Prostate gland (tissue), 2 donors: ENCODE results near the gene EDNRA. TPM values are rescaled to one million over a fixed set of nuclear protein-coding genes. Genes with fewer than 3 reads are reported as not detected.

Experiments used
- DNase-seq: peaks from one replicate; pipeline ENCODE4 v3.0.0-alpha.2; 2019; ENCODE audit warnings: low spot score
- H3K27ac ChIP-seq, 2 donors: fragments of 200-600 bp; sonication (generic); 2 replicates each; pipeline ENCODE4 v1.5.1; 2017 to 2019
- H3K27me3 ChIP-seq: fragments of 200-600 bp; sonication (generic); replicated peaks from 2 replicates; pipeline ENCODE4 v1.5.1; 2019; ENCODE audit not compliant: insufficient read depth
- H3K36me3 ChIP-seq, 2 donors: fragments of 200-600 bp; sonication (generic); 1 replicate in 1 of 2; 2 replicates in 1 of 2; pipeline versions ENCODE4 v1.5.1 to v1.8.1; 2017 to 2019
- H3K4me1 ChIP-seq: fragments of 200-600 bp; sonication (generic); replicated peaks from 2 replicates; pipeline ENCODE4 v1.5.1; 2019
- H3K4me3 ChIP-seq, 2 donors: fragments of 200-600 bp; sonication (generic); 2 replicates each; pipeline ENCODE4 v1.5.1; 2017 to 2019
- H3K9me3 ChIP-seq: fragments of 200-600 bp; sonication (generic); 2 replicates; pipeline ENCODE4 v1.5.1; 2017
- CTCF ChIP-seq, 4 experiments: fragments of 200-600 bp in 2 of 4; fragments of 450-650 bp in 2 of 4; sonication (generic) in 2 of 4; IDR thresholded peaks; 1 replicate in 3 of 4; 2 replicates in 1 of 4; pipeline ENCODE4 v1.5.1; 2016 to 2019; ENCODE audit warnings: antibody characterized with exemption in 4 of 4, mild to moderate bottlenecking in 2 of 4, moderate library complexity in 2 of 4
- POLR2A ChIP-seq: fragments of 450-650 bp; IDR thresholded peaks from one replicate; pipeline ENCODE4 v1.6.1; 2016; ENCODE audit warnings: antibody characterized with exemption, mild to moderate bottlenecking
- POLR2AphosphoS5 ChIP-seq: sonication (generic); formaldehyde crosslinking; IDR thresholded peaks from one replicate; pipeline ENCODE4 v1.6.1; 2017; ENCODE audit warnings: antibody characterized with exemption
- WGBS: methylation state at CpG from one replicate; pipeline ENCODE4 v1.1.5; 2018; 5-methylcytosine and 5-hydroxymethylcytosine counted together
- intact Hi-C: fragments of 100-400 bp; cut with DNase I; formaldehyde crosslinking; loops from one replicate; pipeline ENCODE4 v1.14.2; 2022
- total RNA-seq, 2 donors: library from RNA; depleted of rRNA; stranded (reverse); fragments of >200 nt; gene quantifications; one replicate each; pipeline ENCODE4 v1.1.0, GENCODE V29; 2016

EDNRA gene
- total RNA-seq, 2 donors from 2014 or later, result 17.8 to 27.3 TPM

GRCh38 chr4:147525494-147526271 lies 44.8 kb downstream of the EDNRA start:
- H3K4me3 ChIP-seq, result no peak overlapping the region
- H3K4me1 ChIP-seq, result no peaks in the 10 kb centered on the region
- TF ChIP-seq POLR2AphosphoS5, result no peak
- no peak for TF ChIP-seq CTCF (IDR thresholded peaks at IDR 0.05)
- no peak for TF ChIP-seq POLR2A
- no peak for DNase-seq
- H3K9me3 ChIP-seq, result no peaks in the 10 kb centered on the region
- intact Hi-C loops, result loop anchor here (5.0 to 10.0 kb wide), 3 partner anchors 62 to 408 kb away; no protein-coding TSS in a partner anchor
- peak overlapping the region; percentile 43 to 47 for H3K27ac ChIP-seq
- H3K36me3 ChIP-seq, result no peaks in the 10 kb centered on the region
- H3K27me3 ChIP-seq, result no peaks in the 10 kb centered on the region
- 12% methylated on average over 2 of the region's 2 CpGs for WGBS

- no peaks in the 10 kb centered on the region for H3K9me3 ChIP-seq
- intact Hi-C loops, result loop anchor here (5.0 to 10.0 kb wide), 3 partner anchors 61 to 409 kb away; no protein-coding TSS in a partner anchor
- H3K4me3 ChIP-seq, result no peak overlapping the region
- H3K36me3 ChIP-seq, result no peaks in the 10 kb centered on the region
- no peak for DNase-seq
- H3K27me3 ChIP-seq, result no peaks in the 10 kb centered on the region
- TF ChIP-seq POLR2A (no peak), POLR2AphosphoS5 (peak; percentile 6), CTCF (IDR thresholded peaks at IDR 0.05) (peak in 1 of 4 experiments; percentile 17)
- 53% methylated on average over 2 of the region's 2 CpGs for WGBS
- H3K27ac ChIP-seq, result peak overlapping the region; percentile 26 to 43
- no peaks in the 10 kb centered on the region for H3K4me1 ChIP-seq
These were observed 45.4 kb downstream of the EDNRA start for GRCh38 chr4:147526272-147526654.

GRCh38 chr4:147528054-147528453 lies 47.2 kb downstream of the EDNRA start:
- H3K36me3 ChIP-seq, result no peaks in the 10 kb centered on the region
- intact Hi-C loops, result loop anchor here (5.0 to 10.0 kb wide), 3 partner anchors 59 to 411 kb away; no protein-coding TSS in a partner anchor
- no peaks in the 10 kb centered on the region for H3K9me3 ChIP-seq
- H3K27me3 ChIP-seq, result no peaks in the 10 kb centered on the region
- no peak overlapping the region for H3K4me3 ChIP-seq
- no peak overlapping the region for H3K27ac ChIP-seq
- DNase-seq, result no peak
- 96% methylated on average over 2 of the region's 2 CpGs for WGBS
- H3K4me1 ChIP-seq, result no peaks in the 10 kb centered on the region
- no peak for TF ChIP-seq POLR2AphosphoS5
- TF ChIP-seq CTCF (IDR thresholded peaks at IDR 0.05), result no peak
- TF ChIP-seq POLR2A, result no peak

GRCh38 chr4:147530134-147530533 lies 49.2 kb downstream of the EDNRA start:
- H3K9me3 ChIP-seq, result no peaks in the 10 kb centered on the region
- no peak for TF ChIP-seq CTCF (IDR thresholded peaks at IDR 0.05)
- no peak for TF ChIP-seq POLR2AphosphoS5
- no peak for TF ChIP-seq POLR2A
- intact Hi-C loops, result no loop called here
- no peaks in the 10 kb centered on the region for H3K36me3 ChIP-seq
- no peak for DNase-seq
- H3K27me3 ChIP-seq, result no peaks in the 10 kb centered on the region
- no peaks in the 10 kb centered on the region for H3K4me1 ChIP-seq
- H3K27ac ChIP-seq, result peak overlapping the region in 1 of 2 donors; percentile 33
- WGBS, result 0% methylated on average over 1 of the region's 1 CpG
- no peak overlapping the region for H3K4me3 ChIP-seq

- intact Hi-C loops, result no loop called here
- 13% methylated on average over 4 of the region's 4 CpGs for WGBS
- TF ChIP-seq CTCF (IDR thresholded peaks at IDR 0.05), result no peak
- TF ChIP-seq POLR2A, result no peak
- no peak for TF ChIP-seq POLR2AphosphoS5
- peak overlapping the region in 1 of 2 donors; percentile 33 for H3K27ac ChIP-seq
- no peak overlapping the region for H3K4me3 ChIP-seq
- no peaks in the 10 kb centered on the region for H3K4me1 ChIP-seq
- H3K9me3 ChIP-seq, result no peaks in the 10 kb centered on the region
- no peaks in the 10 kb centered on the region for H3K27me3 ChIP-seq
- DNase-seq, result no peak
- no peaks in the 10 kb centered on the region for H3K36me3 ChIP-seq
These were observed 49.8 kb downstream of the EDNRA start for GRCh38 chr4:147530723-147531122.
